ENCODE results near the gene PTPN6. TPM values are rescaled to one million over a fixed set of nuclear protein-coding genes. Genes with fewer than 3 reads are reported as not detected.

PTPN6 gene
- total and polyA plus RNA-seq, 2 donors (not counting 1 experiment from before 2014, with no cell fraction given), result 0.06 TPM; not detected in 1

DNA sequence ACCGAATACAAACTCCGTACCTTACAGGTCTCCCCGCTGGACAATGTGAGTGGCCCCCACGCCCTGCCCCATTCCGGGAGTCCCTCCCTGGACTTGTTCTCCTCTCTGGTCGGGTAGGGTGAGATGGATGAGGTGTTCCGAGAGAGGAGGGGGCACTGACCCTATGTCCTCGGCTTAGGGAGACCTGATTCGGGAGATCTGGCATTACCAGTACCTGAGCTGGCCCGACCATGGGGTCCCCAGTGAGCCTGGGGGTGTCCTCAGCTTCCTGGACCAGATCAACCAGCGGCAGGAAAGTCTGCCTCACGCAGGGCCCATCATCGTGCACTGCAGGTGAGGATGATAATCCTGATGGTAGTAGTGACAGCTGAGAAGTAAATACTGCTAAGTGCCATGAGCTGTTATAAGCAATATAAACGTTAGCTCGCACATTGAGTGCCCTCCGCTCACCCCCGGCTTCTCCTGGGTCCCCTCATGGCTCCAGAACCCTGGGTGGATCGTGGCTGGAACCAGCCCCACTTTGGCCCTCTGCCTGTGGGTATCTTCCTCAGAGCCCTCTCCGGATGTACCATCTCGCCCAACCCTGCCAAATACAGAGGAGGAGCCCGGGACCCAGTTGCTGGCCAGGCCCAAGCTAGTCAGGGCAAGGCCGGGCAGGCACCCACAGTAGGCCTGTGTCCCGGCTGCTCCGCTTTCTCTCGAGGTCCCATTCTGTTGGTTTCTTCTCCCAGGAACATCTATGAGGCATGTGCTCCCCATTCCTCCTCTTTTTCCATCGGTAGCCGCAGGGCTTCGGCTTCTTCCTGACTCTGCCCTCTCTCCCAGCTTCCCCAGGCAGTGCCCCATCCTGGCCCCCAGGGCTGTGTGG lies 6.8 kb downstream of the PTPN6 start:
- H3K79me2 ChIP-seq (ENCODE audit: control insufficient read depth, insufficient read depth, low read length), result no peaks in the 10 kb centered on the region
- TF ChIP-seq EZH2 (IDR thresholded peaks at IDR 0.05; ENCODE audit: low read length, missing control alignments), result no peak
- TF ChIP-seq, protein P1, sequence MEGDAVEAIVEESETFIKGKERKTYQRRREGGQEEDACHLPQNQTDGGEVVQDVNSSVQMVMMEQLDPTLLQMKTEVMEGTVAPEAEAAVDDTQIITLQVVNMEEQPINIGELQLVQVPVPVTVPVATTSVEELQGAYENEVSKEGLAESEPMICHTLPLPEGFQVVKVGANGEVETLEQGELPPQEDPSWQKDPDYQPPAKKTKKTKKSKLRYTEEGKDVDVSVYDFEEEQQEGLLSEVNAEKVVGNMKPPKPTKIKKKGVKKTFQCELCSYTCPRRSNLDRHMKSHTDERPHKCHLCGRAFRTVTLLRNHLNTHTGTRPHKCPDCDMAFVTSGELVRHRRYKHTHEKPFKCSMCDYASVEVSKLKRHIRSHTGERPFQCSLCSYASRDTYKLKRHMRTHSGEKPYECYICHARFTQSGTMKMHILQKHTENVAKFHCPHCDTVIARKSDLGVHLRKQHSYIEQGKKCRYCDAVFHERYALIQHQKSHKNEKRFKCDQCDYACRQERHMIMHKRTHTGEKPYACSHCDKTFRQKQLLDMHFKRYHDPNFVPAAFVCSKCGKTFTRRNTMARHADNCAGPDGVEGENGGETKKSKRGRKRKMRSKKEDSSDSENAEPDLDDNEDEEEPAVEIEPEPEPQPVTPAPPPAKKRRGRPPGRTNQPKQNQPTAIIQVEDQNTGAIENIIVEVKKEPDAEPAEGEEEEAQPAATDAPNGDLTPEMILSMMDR (conservative IDR thresholded peaks at IDR 0.05 in 1 of 2, IDR thresholded peaks at IDR 0.05 in 1 of 2; ENCODE audit: low read depth in 1 of 2, low read length in 2 of 2), result no peak
- no peaks in the 10 kb centered on the region for H3K27me3 ChIP-seq (ENCODE audit: control insufficient read depth, insufficient read depth, low read length)
- no peak overlapping the region for H3K9ac ChIP-seq (ENCODE audit: insufficient read depth, low read length)
- peaks cover 2% of the 10 kb centered on the region for H3K4me1 ChIP-seq (ENCODE audit: control insufficient read depth, extremely low read depth, insufficient read depth, low read length)
- H3K4me2 ChIP-seq (ENCODE audit: extremely low read depth, insufficient read depth, low read length), result no peak overlapping the region
- no peaks in the 10 kb centered on the region for H4K20me1 ChIP-seq (ENCODE audit: control insufficient read depth, extremely low read depth, insufficient read depth, low read length)
- no peak overlapping the region for H3K27ac ChIP-seq (ENCODE audit: insufficient read depth, low read length)
- no peak overlapping the region for H3K4me3 ChIP-seq (replicated peaks in 1 of 4; ENCODE audit: control extremely low read depth in 1 of 4, insufficient read depth in 1 of 4, low read depth in 3 of 4, low read length in 4 of 4)
- H2AFZ ChIP-seq (ENCODE audit: low read length), result no peak overlapping the region
- H3K36me3 ChIP-seq (ENCODE audit: control insufficient read depth, insufficient read depth, low read length), result no peaks in the 10 kb centered on the region
- no peak for DNase-seq (ENCODE audit: low read depth in 2 of 2)
- H3K9me3 ChIP-seq (ENCODE audit: control insufficient read depth, insufficient read depth, low read depth, low read length), result no peaks in the 10 kb centered on the region

DNA sequence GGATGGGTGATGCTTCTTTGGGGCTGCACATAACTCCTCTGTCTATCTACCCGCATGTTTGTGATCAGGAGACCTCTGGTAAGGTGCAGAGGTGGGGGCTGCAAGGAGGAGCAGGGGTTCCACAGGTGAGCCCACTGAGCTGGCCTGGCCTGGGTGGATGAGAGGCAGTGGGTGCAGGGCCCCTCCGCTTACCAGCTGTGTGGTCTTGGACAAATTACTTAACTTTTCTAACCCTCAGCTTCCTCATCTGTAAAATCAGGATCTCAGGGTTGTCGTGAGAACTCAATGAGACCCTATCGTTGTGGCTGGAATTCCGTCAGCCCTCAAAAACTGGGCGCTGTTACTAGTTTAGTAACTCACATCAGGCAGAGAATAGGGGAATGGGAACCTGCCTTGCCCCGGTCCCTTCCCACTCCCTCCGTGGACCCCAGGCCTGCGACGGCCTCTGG lies 7.5 kb downstream of the PTPN6 start:
- H3K79me2 ChIP-seq (ENCODE audit: control insufficient read depth, insufficient read depth, low read length), result no peaks in the 10 kb centered on the region
- TF ChIP-seq, protein P1 (conservative IDR thresholded peaks at IDR 0.05 in 1 of 2, IDR thresholded peaks at IDR 0.05 in 1 of 2; ENCODE audit: low read depth in 1 of 2, low read length in 2 of 2), result no peak
- H3K4me1 ChIP-seq (ENCODE audit: control insufficient read depth, extremely low read depth, insufficient read depth, low read length), result peaks cover 2% of the 10 kb centered on the region
- no peak overlapping the region for H2AFZ ChIP-seq (ENCODE audit: low read length)
- no peaks in the 10 kb centered on the region for H3K36me3 ChIP-seq (ENCODE audit: control insufficient read depth, insufficient read depth, low read length)
- no peak overlapping the region for H3K4me3 ChIP-seq (replicated peaks in 1 of 4; ENCODE audit: control extremely low read depth in 1 of 4, insufficient read depth in 1 of 4, low read depth in 3 of 4, low read length in 4 of 4)
- H3K9ac ChIP-seq (ENCODE audit: insufficient read depth, low read length), result no peak overlapping the region
- no peak for DNase-seq (ENCODE audit: low read depth in 2 of 2)
- no peaks in the 10 kb centered on the region for H4K20me1 ChIP-seq (ENCODE audit: control insufficient read depth, extremely low read depth, insufficient read depth, low read length)
- no peaks in the 10 kb centered on the region for H3K27me3 ChIP-seq (ENCODE audit: control insufficient read depth, insufficient read depth, low read length)
- no peaks in the 10 kb centered on the region for H3K9me3 ChIP-seq (ENCODE audit: control insufficient read depth, insufficient read depth, low read depth, low read length)
- H3K27ac ChIP-seq (ENCODE audit: insufficient read depth, low read length), result no peak overlapping the region
- H3K4me2 ChIP-seq (ENCODE audit: extremely low read depth, insufficient read depth, low read length), result no peak overlapping the region

DNA sequence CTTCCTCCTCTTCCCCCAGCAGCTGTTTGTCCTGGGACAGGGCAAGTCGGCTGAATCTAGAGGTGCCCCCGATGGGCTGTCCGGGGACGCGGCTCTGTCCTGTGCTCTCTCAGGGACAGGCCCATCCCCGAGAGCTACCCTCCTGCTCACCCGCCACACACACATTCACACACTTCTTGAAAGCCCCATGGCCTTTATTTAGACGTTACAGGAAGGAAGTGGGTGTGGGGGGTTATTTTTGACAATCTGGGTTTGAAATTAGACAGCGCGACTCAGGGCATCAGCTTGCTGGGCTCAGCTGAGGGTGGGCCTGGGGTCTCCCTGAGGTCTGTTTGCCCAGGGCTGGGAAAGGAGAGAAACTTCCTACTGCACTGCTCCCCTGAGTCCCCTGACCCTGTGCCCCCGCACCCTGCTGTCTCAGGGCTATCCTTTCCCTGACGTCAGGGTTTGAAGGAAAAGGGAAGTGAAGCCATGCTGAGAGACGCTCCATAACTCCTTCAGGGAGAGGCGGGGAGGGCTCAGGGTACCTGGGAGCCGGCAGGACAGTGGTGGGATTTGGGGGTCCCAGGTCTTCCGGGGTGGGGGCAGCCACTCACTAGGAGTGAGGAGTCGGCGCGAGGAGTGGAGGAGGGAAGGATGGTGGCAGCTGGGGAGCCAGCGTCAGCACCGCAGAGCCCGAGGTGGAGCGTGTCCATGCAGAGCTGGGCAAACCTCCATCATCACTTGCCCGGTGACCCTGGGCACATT lies 8.1 kb downstream of the PTPN6 start:
- H3K9ac ChIP-seq (ENCODE audit: insufficient read depth, low read length), result no peak overlapping the region
- no peak overlapping the region for H3K27ac ChIP-seq (ENCODE audit: insufficient read depth, low read length)
- H3K79me2 ChIP-seq (ENCODE audit: control insufficient read depth, insufficient read depth, low read length), result no peaks in the 10 kb centered on the region
- no peaks in the 10 kb centered on the region for H3K9me3 ChIP-seq (ENCODE audit: control insufficient read depth, insufficient read depth, low read depth, low read length)
- peaks cover 2% of the 10 kb centered on the region for H3K4me1 ChIP-seq (ENCODE audit: control insufficient read depth, extremely low read depth, insufficient read depth, low read length)
- H2AFZ ChIP-seq (ENCODE audit: low read length), result no peak overlapping the region
- H3K4me2 ChIP-seq (ENCODE audit: extremely low read depth, insufficient read depth, low read length), result no peak overlapping the region
- H3K27me3 ChIP-seq (ENCODE audit: control insufficient read depth, insufficient read depth, low read length), result no peaks in the 10 kb centered on the region
- DNase-seq (ENCODE audit: low read depth in 2 of 2), result no peak
- H3K4me3 ChIP-seq (replicated peaks in 1 of 4; ENCODE audit: control extremely low read depth in 1 of 4, insufficient read depth in 1 of 4, low read depth in 3 of 4, low read length in 4 of 4), result no peak overlapping the region
- no peaks in the 10 kb centered on the region for H3K36me3 ChIP-seq (ENCODE audit: control insufficient read depth, insufficient read depth, low read length)
- H4K20me1 ChIP-seq (ENCODE audit: control insufficient read depth, extremely low read depth, insufficient read depth, low read length), result no peaks in the 10 kb centered on the region
- TF ChIP-seq, protein P1 (conservative IDR thresholded peaks at IDR 0.05 in 1 of 2, IDR thresholded peaks at IDR 0.05 in 1 of 2; ENCODE audit: low read depth in 1 of 2, low read length in 2 of 2), result no peak
- TF ChIP-seq EZH2 (IDR thresholded peaks at IDR 0.05; ENCODE audit: low read length, missing control alignments), result no peak

Measured in fibroblast of lung (primary cell).